ENCODE data around the gene OSBPL9.

GRCh38 chr1:51627672-51628071 lies 10.8 kb downstream of the OSBPL9 start:
- TF ChIP-seq CTCF (IDR thresholded peaks at IDR 0.05) (no peak), ZFX (IDR thresholded peaks at IDR 0.05; ENCODE audit: borderline replicate concordance) (no peak)

Data from 22Rv1 (cell line).